Activated gamma-delta T cell treated with Interleukin-2 at 50 U/mL for 16 hours (primary cell): ENCODE results near the gene HNF4A.

Source experiments
- DNase-seq: peaks from one replicate; pipeline ENCODE4 v3.0.0-alpha.2; 2020

Gene HNF4A

DNA sequence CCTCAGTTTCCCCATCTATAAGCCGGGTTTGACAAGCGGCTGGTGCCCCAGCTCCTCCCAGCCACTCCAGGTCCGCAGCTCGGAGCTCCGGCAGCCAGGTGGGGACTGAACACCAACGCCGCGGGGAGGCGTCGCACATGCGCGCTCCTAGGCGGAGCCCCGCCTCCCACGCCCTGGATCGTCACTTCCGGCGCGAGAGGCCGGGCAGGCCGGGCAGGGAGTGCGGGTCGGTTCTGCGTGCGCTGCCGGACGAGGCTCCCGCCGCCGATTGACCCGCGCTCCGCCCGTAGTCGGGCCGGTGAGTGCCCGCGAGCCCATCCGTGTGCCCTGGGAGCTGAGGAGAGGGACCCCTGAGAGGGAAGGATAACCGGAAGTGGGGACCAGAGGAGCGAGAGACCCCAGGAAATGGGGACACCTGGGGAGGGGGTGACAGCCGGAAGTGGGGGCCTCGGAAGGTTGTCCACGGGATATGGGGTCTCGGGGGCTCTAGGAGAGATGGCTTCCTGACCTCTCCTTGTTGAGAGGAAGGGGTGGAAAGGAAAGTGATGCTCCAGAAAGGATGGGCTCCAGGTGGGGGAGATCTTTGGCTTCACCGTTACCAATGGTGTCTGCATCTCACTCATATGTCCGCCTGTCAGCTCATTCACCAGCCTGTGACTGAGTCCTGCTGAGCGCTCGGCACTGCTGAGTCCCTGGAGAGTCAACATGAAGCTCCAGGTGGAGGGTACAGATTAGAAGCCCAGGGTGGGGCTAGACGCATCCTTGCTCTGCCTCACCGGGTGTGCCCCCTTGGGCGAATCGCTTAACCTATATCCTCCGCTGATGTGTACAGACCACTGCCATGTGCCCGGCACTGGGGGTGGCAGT is 120.4 kb downstream of the HNF4A start, which contains the start of gene TTPAL:
Gene TTPAL (plus strand): TSS at position 181 of the 867 bp plus-strand sequence. CDS start 4,126 bp downstream, outside the sequence.
- peak; percentile 83 for DNase-seq

DNA sequence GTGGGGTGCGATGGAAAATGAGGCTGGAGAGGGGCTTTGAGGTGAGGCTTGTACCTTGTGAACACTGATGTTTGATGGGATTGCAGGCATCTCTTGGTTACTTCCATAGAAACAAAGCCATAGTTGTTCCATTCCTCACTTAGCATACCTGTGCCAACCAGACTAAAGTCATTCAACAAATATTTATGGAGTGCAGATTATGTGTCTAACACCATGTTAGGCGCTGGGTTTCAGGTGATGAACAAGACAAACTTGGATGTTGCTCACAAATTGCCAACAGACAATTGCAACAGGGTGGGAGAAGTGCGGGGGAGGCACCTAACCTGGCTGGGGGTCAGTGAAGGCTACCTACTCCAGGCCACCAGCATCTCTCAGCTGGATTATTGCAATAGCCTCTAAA is 121.7 kb downstream of the HNF4A start:
- no peak for DNase-seq

DNA sequence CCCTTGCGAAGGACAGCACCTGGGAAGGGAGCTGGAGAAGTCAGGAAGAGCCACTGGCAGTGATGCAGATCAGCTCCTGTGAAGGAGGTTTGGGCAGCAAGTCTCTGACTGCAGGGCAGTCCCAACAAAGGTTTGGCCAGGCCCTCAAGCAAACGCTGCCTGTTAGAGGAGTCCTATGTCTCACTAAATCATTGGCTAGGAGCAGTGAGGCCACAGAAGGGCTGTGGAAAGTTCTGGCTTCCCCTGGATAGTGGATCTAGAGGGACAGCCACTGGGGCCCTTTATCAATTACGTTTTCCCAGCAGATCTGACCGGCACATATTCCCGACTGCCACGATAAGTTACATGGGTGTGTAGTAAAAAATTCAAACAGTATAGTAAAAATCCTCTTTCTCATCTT is 122.7 kb downstream of the HNF4A start:
- no peak for DNase-seq

DNA sequence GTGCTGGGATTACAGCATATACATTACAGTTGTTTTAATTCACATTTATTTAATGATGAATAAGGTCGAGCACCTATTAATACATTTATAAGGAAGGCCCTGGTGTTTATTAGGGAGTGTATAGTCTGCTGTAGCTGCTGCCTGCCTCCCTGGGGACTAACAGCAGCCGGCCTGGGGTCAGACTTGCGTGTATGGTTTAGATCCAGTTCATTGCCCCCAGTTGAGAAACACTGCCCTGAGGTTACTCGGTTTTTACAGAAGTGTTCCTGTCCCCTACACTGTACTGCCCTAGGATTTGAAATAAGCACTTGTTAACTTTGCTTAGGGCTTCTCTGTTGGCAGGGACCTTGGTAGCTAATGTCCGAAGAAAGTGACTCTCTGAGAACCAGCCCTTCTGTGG is 124.1 kb downstream of the HNF4A start:
- no peak for DNase-seq

DNA sequence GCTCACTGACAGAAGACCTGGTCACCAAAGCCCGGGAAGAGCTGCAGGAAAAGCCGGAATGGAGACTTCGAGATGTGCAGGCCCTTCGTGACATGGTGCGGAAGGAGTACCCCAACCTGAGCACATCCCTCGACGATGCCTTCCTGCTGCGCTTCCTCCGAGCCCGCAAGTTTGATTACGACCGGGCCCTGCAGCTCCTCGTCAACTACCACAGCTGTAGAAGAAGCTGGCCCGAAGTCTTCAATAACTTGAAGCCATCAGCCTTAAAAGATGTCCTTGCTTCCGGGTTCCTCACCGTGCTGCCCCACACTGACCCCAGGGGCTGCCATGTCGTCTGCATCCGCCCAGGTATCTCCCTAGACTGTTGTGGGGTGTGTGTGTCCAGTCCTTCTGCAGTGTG is 124.6 kb downstream of the HNF4A start:
- no peak for DNase-seq

DNA sequence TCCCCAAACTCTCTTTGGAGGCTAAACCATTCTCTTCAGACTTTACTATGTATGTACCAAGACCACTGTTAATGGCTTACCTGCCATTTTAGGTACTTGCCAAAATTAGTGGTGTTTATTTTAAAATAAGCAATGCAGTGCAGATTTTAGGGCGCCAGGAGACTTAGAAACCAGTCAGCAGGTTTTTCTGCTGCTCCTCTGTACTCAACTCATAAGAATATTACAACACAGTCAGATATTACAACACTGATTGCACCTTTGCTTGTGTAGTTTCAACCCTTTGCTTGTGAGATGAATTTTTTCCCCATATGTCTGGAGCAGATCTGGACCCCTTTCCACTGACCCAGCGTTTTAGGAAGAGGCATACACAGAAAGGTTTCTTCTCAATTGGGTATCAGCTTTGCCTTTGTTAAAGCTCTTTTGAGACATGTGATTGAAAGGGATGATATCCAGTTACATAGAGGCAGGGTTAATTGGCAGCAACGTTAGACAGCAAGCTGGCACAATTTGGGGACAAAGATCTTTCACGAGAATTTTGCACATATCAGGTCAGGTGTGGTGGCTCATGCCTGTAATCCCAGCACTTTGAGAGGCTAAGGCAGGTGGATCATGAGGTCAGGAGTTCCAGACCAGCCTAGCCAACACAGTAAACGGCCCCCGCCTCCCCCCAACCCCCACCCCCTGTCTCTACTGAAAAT is 126.4 kb downstream of the HNF4A start:
- no peak for DNase-seq

DNA sequence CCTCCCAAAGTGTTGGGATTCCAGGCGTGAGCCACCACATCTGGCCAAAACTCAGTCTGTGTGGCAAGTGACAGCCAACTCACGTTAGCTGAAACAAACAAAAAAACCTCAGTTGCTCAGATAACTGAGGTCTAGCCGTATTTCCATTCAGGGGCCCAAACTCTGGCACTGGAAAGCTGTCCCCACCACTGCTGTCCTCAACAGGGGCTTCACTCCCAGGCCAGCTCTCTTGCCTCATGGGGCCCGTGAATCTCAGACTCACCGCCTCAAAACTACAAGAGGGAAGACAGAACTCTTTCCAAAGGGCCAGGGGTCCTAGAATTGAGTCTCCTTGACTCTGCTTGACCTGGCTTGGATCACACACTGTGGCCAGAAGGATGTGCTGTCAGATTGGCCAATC is 127.6 kb downstream of the HNF4A start:
- no peak for DNase-seq
